RWPE2 (cell line): ENCODE measurements around the gene TNFAIP1.

ENCODE experiments used
- ATAC-seq: fragments of 200-7000 bp; cut with Tn5 transposase; 3 replicates; pipeline ENCODE4 v1.9.1; 2021; ENCODE audit warnings: low read depth
- DNase-seq: peaks from one replicate; pipeline ENCODE4 v3.0.0-alpha.2; 2020; ENCODE audit warnings: low spot score
- H3K27ac ChIP-seq: fragments of 450-650 bp; 2 replicates; pipeline ENCODE4 v1.5.1; 2017; ENCODE audit warnings: mild to moderate bottlenecking; ENCODE audit not compliant: poor library complexity, severe bottlenecking
- H3K27me3 ChIP-seq: fragments of 250-450 bp; sonication (Bioruptor Pico); 2 replicates; pipeline ENCODE4 v1.5.1; 2021; ENCODE audit warnings: mild to moderate bottlenecking, moderate library complexity; ENCODE audit not compliant: insufficient read depth, poor library complexity, severe bottlenecking
- H3K36me3 ChIP-seq: fragments of 250-450 bp; sonication (Bioruptor Pico); 2 replicates; pipeline ENCODE4 v1.5.1; 2020; ENCODE audit warnings: low read depth, mild to moderate bottlenecking, moderate library complexity
- H3K4me1 ChIP-seq: fragments of 250-450 bp; sonication (Bioruptor Pico); 2 replicates; pipeline ENCODE4 v1.5.1; 2021; ENCODE audit warnings: mild to moderate bottlenecking, moderate library complexity; ENCODE audit not compliant: insufficient read depth, poor library complexity, severe bottlenecking
- H3K4me3 ChIP-seq: fragments of 250-450 bp; sonication (Bioruptor Pico); 2 replicates; pipeline ENCODE4 v1.5.1; 2021; ENCODE audit warnings: mild to moderate bottlenecking, moderate library complexity; ENCODE audit not compliant: severe bottlenecking
- H3K9me3 ChIP-seq: fragments of 250-450 bp; sonication (Bioruptor Pico); 2 replicates; pipeline ENCODE4 v1.5.1; 2021; ENCODE audit warnings: mild to moderate bottlenecking, moderate library complexity; ENCODE audit not compliant: severe bottlenecking
- CTCF ChIP-seq: fragments of 450-650 bp; IDR thresholded peaks from one replicate; pipeline ENCODE4 v1.5.1; 2017; ENCODE audit warnings: mild to moderate bottlenecking, moderate library complexity; ENCODE audit not compliant: poor library complexity, severe bottlenecking

The TNFAIP1 gene

GRCh38 chr17:28363776-28364650, 28.5 kb downstream of the TNFAIP1 start:
- Histone ChIP-seq H3K27ac (no peak overlapping the region), H3K4me3 (no peak overlapping the region), H3K36me3 (peaks cover 26% of the 10 kb centered on the region), H3K27me3 (no peaks in the 10 kb centered on the region), H3K9me3 (no peaks in the 10 kb centered on the region), H3K4me1 (no peaks in the 10 kb centered on the region)
- DNase-seq (no peak), ATAC-seq (no peak)
- no peak for TF ChIP-seq CTCF

- Histone ChIP-seq H3K4me3 (no peak within 1 kb of the TSS), H3K4me1 (no peaks in the 10 kb centered on the region), H3K27me3 (no peaks in the 10 kb centered on the region), H3K9me3 (no peaks in the 10 kb centered on the region), H3K36me3 (peaks cover 21% of the 10 kb centered on the region), H3K27ac (no peak within 1 kb of the TSS)
- DNase-seq (no peak), ATAC-seq (no peak)
- TF ChIP-seq CTCF: no peak
Measured at GRCh38 chr17:28364665-28365363, 29.3 kb downstream of the TNFAIP1 start, which contains the start of gene SEBOX. Gene SEBOX (minus strand): TSS chr17:28365199. CDS start chr17:28365151, 48 bp downstream.

- Histone ChIP-seq H3K9me3 (no peaks in the 10 kb centered on the region), H3K27ac (no peak overlapping the region), H3K27me3 (no peaks in the 10 kb centered on the region), H3K4me1 (no peaks in the 10 kb centered on the region), H3K4me3 (no peak overlapping the region), H3K36me3 (peaks cover 14% of the 10 kb centered on the region)
- ATAC-seq (no peak), DNase-seq (no peak)
- TF ChIP-seq CTCF: no peak
Measured at GRCh38 chr17:28365487-28365886, 29.9 kb downstream of the TNFAIP1 start.

- TF ChIP-seq CTCF: no peak
- Histone ChIP-seq H3K4me1 (peaks cover 6% of the 10 kb centered on the region), H3K27me3 (no peaks in the 10 kb centered on the region), H3K27ac (no peak overlapping the region), H3K4me3 (no peak overlapping the region), H3K9me3 (no peaks in the 10 kb centered on the region), H3K36me3 (peaks cover 3% of the 10 kb centered on the region)
- ATAC-seq: no peak
- DNase-seq: no peak
Measured at GRCh38 chr17:28366605-28367004, 31.0 kb downstream of the TNFAIP1 start.
